Activated CD4-positive, alpha-beta T cell treated with anti-CD3 and anti-CD28 coated beads, Interleukin-2, amount 50 U/mL, for 4 hours (primary cell): Measurements from ENCODE around the gene SLC9A1.
"Not testable (repeated sequence)": the region's sequence is repeated elsewhere in the genome, so short reads cannot be mapped to it uniquely, and the experiment has no call there.

Experiments used
- DNase-seq, 2 experiments: peaks; one replicate each; pipeline ENCODE4 v3.0.0-alpha.2; 2020

SLC9A1 gene

DNA sequence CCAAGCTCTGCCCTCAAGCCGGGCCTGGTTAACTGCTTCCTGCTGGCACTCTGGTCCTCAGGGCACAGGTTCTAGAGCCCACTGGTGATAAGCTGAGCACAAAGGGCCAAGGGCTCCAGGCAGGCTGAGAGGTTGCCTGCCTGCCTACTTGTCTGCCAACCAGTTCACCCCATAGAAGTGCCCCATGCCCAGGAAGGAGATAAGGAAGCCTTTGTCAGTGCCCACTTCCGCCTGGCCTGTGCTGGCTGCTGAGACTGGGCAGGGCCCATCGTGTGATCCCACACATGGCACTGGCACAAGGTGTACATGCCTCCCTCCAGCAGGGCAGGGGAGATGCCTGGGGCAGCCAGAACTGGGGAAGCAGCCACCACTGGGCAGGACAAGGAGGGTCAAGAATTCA lies 24.1 kb downstream of the SLC9A1 start:
- DNase-seq: no peak

DNA sequence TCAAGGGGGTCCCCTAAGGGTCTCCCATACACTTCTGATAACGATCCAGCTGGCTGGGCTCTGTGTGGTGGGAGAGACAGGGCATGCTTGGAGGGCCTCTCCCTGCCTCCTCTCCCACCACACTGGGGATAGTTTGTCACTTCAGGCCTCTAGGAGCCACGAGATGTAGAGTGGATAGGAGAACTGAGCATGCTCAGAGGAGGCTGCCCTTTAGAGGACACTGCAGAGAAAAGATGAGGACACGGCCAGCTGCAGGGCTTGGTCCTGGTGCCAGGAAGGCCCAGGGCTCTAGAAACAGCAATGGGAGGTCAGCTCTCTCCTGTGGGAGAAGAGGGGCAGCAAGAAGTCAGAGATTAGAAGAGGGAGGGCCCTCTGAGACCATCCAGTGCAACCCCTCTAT lies 25.7 kb downstream of the SLC9A1 start:
- DNase-seq: no peak

DNA sequence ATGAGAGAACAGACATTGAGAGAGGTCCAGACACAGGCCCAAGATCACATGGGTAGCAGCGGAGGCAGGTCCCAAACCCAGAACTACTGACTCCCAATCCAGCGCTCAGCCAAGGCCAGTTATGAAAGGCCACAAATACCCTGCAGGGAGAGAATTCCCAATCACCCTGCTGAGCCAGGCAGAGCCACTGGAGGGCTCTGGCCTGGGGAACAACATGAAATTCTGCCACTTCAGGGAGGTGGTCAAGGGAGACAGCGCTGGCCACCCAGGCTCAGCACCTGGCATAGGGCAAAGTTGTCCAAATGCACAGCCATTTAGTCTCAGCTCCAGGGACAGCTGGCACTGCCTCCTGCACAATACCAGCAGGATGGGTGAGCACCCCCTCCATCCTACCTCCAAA lies 27.5 kb downstream of the SLC9A1 start:
- no peak for DNase-seq

DNA sequence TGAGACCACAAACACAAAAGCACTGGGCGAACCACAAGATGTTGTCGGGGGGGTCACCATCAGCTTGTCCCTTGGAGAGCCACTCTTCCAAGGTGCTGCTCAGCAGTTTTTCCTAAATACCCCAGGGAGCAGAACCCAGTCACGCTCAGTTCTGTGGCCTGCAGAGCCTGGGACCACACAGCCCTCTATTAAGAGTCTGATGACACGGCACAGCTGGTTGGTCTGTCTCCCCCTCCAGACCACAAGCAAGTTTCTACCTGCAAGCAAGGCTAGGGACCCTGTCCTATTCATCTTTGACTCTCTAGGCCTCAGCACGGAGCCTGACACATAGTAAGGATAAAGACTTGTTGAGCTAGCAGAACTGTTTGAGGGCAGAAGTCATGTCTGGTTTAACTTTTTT lies 28.5 kb downstream of the SLC9A1 start:
- DNase-seq: no peak

DNA sequence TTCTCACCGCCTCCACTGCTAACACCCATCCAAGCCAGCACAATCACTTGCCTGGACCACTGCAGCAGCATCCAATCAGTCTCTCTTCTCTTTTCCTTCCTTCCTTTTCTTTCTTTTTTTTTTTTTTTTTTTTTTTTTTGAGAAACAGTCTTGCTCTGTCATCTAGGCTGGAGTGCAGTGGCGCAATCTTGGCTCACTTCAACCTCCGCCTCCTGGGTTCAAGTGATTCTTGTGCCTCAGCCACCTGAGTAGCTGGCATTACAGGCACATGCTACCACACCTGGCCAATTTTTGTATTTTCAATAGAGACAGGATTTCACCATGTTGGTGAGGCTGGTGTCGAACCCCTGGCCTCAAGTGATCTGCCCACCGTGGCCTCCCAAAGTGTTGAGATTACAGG lies 29.8 kb downstream of the SLC9A1 start:
- not testable (repeated sequence) for DNase-seq

DNA sequence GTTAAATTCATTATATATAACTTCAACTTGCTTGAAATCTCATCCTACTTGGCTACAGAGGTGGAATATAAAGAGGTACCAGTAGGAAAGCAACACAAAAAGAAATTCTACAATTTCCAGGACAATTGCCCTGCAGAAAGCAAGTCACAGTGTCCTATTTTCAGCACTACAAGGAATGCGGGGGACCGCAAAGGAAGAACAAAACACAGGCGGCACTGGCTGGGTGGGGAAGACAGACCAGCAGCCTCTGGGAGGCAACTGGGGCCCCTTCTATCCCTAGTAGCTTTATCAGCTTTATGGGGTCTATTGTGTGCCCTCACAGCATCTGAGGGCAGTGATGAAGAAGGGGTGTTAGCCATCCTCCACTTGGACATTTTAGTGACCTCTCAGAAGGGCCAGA lies 30.5 kb downstream of the SLC9A1 start:
- no peak for DNase-seq

DNA sequence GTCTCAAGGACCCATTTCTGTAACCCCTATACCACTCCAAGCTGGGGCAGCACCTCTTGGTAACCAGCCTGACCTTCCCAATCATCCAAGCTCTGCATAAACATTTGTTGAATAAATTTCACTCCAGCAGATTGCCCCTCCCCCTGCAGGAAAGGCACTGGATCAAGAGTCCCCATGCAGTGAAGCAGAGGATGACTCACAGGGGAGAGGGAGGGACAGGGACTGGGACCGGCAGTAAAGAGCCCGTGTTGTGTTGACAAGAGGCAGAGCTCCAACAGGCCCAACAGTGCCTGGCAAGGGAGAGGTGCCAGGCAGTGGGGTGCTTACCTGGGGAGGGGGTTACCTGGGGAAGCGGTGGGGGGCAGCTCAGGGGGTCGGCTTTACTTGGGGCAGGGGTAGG lies 32.3 kb downstream of the SLC9A1 start:
- DNase-seq: no peak

DNA sequence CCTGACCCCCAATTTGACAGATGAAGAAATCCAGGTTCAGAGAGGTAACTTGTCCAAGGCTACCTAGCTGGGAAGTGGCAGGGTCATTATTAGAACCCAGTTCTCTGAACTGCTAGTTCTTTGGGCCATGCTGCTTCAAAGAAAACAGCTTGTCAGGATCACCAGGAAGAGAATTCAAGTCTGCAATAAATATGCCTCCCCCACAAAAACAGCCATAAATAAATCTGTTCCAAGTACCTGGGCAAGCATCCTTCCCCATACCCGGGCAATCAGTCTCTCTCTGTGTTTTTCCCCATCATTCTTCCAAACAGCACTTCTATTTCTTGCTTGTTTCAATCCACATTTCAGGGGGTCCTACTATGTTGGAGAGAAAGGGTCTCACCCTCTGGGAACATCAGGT lies 34.1 kb downstream of the SLC9A1 start:
- no peak for DNase-seq

DNA sequence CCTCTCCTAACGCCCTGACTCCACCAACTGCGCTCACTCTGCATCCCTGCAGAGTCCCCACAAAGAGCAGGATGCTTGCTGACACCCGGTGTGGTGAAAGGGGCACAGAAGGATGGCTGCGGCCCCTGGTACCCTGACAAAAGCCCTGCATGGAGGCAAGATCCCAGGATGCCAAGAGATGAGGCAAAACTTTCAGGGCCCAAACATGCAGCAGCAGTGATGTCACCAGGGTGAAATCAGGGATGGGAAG lies 36.6 kb downstream of the SLC9A1 start:
- DNase-seq: no peak

DNA sequence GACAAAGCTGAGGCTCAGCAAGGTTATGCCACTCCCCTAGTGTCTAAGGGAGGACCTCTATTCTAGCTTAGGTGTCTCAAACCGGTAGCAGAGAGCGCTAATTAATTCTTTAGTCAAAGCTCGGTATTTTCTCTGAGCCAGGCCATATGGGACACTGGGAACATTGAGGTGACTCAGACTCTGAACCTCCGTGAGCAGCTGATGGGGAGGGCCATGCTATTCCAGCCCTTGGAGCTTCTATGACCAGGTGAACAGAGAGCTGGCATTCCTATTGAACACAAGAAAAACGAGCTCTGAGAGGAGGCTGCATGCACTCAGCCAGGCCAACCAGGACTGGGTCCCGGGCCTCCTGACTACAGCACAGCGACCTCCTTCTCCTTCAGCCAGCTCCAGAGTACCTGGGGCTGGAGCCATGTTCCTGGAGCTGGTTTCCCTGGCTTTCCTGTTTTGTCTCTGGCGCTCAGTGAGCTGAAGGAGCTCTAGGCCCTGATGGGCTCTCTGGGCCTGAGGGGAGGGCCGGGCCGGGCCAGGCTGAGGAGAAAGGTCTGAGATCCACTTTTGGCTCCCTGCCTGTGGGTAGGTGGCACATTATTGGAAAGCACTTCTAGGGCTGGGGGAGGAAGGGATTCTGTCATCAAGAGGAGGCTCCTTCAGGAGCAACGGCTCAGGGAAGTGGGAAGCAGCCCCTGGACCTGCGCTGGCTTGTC lies 37.0 kb downstream of the SLC9A1 start:
- DNase-seq: no peak

DNA sequence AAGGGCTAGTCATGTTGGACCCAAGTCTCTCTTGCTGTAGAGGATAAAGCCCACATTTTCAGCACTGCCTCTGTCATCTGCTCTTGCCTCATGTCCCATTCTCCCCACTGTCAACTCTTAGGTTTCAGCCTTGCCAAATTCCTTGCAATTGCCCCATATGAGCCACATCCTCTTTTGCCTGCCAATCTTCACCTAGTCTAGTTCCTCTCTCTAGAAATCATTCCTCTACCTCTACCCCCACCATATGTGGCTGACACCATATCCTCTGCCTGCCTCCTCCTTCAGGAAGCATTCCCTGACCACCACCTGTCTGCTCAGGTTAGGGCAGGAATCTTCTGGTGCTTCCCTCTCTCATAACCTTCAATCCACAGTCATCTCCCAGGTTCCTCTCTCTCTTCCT lies 38.2 kb downstream of the SLC9A1 start:
- DNase-seq: no peak

DNA sequence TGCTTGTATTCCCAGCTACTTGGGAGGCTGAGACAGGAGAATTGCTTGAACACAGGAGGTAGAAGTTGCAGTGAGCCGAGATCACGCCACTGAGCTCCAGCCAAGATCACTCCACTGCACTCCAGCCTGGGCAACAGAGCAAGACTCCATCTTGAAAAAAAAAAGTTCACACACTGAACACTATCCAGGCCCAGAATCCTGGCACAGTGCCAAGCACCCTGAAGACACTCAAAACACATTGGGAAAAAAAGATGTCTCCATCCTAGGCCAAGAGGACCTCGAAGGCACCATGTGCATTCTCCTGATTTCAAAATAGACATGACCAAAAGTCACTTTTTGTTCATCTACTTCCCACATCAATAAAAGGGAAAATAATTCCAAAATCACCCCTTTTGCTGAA lies 38.7 kb downstream of the SLC9A1 start:
- no peak for DNase-seq

DNA sequence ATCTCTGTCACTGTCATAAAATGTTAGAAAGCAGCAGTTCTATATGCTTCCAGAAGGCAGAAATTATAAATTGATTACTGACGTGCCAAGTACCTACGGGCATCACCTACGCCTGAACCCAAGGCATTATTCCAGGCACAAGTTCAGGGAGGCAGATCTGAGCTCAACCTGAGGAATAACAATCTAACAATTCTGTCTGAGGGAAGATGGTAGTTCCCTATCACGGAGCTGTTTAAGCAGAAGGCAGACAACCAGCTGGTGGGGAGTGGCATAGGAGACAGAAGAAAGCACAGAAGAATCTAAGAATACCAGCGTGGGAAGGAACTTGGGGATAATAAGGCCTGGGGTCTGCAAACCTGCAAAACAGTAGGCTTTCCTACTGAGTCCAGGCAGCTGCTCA lies 40.4 kb downstream of the SLC9A1 start:
- no peak for DNase-seq

DNA sequence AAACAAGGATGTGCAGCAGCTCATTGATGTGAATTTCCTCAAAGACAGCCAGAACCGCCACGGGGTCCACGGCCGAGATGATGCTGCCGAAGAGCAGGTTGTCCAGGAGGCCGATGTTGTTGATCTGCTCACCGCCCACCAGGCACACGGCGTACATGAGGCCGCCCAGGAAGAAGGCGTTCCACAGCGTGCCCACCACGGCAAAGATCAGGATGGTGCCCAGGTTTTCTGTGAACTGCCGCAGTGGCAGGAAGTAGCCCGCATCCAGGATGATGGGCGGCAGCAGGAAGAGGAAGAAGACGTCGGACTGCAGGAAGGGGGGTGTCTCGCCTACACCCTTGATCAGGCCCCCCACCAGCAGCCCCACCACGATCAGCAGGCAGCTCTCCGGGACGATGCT lies 41.1 kb downstream of the SLC9A1 start:
- no peak for DNase-seq

DNA sequence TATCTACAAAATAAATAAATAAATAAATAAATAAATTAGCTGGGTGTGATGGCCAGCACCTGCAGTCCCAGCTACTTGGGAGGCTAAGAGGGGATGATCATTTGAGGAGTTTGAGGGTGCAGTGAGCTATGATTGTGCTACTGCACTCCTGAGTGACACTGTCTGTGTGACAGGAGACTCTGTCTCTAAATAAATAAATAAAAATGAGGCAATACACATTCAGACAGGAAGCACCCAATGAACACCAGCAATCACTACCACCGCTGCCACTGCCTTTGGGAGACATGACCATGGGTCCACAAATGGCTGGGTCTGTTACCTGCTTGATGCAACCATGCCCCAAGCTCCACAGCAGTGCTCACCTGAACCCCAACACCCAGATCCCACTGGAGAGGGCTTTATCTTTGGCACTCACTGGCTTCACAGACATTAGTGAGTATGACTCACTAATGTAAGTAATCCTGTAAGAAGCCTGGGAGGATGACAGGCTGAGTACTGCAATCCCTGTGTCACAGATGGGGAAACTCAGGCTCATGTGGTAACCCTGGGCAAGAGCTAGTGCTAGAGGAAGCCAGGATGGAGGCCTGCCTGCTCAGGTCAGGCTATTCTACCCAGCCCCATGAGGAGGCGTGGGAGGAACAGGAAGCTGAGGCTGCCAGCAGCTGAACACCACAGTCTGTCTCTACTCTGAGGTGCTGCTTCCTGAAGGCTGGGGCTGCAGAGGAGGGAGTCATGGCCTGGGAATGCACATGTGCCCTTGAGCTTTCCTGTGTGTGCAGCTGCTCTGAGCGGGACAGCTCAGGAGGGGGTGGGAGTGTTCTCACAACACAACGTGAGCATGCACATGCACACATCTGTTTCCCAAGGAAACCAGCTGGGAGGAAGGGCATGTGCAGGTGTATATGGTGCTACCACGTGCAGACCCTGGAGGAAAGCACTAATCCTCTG lies 43.0 kb downstream of the SLC9A1 start:
- DNase-seq: peak; percentile 46 to 58

DNA sequence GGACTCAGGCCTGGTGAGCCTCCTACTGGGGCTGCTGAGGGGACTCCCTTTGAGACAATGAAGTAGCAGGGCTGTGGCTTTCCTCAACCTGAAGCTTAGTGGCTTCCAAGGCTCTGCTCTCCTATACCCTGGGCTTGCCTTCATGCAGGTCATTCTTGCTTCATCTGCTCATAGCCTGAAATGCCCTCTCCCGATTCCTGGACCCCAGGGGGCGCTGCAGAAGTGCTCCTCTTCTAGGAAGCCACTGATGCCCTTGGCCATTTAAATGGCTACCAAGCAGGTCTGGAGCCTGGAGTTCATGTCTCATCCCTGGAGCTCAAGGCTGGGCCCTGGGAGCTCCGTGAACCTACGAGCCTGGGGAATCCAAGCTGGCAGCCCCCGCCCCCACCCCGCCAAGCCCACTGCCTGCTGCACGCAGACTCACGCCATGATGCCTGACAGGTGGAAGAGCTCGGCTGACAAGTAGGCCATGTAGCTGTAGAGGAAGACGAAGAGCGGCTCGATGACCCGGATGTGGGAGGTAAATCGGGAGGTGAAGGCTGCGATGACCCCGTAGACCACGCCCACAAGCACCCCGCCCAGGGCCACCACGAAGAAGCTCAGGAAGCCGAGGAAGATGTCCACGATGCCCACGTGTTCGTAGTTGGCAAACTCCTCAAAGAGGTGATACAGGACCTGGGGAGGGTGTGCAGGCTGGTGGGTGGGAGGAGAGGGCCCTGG lies 45.7 kb downstream of the SLC9A1 start:
- no peak for DNase-seq

DNA sequence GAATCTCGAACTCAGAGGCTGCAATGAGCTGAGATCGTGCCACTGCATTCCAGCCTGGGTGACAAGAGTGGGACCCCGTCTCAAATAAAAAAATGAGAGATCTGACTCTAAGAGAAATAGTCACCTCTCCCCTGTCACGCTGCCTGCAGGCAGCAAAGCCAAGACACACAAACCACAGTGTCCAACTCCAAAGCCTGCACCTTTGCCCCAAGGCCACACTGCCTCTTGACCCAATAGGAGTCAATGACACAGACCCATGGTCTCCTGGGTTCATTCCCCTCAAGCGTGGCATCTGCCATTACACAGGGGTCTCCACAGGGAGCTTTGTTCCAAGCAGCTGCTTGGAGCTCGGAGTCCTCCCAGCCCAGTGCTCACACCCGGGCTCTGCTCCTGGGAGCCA lies 46.3 kb downstream of the SLC9A1 start:
- no peak for DNase-seq

DNA sequence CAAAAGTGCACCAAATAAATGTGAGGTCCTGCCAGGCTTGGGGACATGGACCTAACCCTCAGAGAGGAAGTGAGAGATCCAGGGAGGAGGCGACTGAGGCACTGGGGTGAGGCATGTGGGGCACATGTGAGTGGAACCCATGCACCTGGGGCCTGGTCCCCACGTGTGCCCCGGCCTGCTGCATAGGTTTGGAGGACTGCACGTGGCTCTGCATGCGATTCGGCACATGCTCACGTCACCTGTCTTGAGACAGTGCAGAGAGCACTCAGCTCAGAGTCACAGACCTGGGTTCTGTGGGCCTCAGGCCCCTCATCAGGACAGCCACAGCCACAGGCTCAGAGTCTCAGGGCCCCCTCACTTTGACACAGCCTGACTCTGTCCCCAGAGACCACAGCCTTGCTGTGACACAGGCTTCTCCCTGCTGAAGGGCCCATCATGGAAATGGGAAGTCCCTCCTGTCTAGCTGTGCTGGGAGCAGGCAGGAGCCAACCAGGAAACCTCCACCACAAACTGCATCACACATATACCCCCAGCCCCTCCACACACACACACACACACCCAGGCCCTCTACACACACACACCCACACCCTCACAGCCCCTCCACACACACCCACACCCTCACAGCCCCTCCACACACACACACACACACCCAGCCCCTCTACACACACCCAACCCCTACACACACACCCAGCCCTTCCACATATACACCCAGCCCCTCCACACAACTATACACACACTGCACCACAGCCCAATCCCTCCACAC lies 48.2 kb downstream of the SLC9A1 start:
- DNase-seq: no peak

DNA sequence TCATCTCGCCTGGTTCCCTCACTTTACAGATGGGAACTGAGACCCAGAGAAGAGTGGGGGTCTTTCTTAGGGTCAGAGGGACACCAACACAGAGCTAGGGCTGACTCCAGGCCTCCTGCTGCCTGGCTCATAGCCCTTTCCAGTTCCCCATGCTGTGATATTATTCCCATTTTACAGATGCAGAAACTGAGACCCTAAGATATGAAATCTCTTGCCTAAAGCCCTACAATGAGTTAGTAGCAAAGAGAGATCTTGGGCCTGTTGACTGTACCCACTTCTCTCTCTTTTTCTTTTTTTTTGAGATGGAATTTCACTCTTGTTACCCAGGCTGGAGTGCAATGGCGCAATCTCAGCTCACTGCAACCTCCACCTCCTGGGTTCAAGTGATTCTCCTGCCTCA lies 49.9 kb downstream of the SLC9A1 start:
- no peak for DNase-seq

DNA sequence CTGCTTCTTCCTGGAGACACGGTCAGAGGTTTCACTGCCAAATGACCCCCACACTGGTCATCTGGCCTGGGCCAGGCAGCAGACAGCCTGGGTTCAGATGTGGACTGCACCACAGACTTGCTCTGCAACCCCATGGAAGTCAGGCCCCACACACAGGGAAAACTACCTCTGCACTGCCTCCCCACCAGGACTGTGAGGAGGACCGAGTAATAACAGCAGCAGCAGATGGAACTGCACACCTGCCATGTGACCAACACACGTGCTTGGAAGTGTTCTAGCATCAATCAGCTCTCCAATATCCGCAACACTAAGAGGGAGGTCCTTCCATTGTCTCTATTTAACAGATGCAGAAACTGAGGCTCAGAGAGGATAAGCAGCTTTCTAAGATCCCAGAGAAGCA lies 51.4 kb downstream of the SLC9A1 start:
- no peak for DNase-seq

DNA sequence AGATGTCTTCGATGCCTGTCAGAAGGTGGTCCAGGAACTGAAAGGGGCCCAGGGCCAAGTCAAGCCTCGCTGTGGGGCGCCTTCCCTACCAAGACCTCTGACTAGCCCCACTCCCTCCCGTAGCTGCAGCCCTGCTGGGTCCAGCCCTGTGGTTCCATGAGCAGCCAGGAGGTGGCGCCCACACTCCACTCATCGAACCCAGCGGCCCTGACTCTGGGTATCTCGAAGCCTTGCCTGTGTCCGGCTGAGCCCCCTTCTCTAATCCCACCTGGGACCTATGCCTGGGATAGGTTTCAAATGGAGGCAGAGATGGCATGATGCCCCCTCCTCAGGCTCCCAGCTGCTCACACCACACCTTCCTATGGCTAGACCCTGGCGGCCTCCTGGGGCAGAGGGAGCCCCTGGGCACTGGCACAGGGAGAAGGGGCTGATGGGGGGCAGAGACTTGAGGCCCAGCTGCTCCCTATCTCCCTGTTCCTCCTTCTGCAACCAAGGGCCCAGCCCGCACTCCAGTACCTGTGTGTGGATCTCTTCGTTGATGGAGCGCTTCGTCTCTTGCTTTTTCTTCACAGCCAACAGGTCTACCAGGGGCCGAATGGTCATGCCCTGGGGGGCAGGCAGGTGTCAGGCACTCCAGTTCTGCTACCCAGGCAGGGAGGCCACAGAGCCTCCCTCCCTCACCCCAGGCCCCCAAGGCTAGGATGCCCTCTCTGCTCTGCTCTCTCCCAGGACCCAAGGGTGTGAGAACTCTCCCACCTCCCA lies 52.0 kb downstream of the SLC9A1 start:
- peak; percentile 74 to 77 for DNase-seq

DNA sequence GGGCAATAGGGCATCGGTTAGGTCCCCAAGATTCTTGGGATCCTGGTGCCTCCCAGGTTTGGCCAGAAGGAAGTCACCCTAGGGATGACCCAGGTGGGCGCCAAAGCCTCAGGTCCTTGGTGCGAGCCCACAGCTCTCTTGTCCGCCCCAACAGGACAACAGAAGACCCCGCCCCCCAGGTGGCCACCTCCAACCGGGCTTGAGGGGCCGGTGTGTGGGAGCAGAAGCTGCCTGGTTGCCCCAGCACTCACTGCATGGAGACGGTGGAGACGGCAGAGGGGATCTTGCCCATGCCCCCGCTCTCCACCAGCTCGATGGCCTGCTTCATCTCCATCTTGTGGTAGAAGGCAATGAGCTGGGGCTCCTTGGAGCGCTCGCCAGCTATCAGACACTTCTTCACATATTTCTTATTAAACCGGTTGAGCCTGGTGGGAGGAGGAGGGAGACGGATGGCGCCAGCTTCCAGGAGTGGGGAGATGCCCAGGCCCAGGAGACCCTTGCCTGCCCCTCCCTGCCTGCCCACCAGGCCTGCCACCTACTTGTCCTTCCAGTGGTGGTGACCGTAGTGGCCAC lies 52.7 kb downstream of the SLC9A1 start:
- DNase-seq: no peak
